HG02678 (cell line): ENCODE data around the gene ARHGEF19.

Experiments
- ATAC-seq: cut with Tn5 transposase; IDR thresholded peaks from one replicate; pipeline ENCODE4 v1.9.1; 2021; ENCODE audit warnings: mild to moderate bottlenecking, moderate library complexity; ENCODE audit not compliant: unreplicated experiment

Gene ARHGEF19

DNA sequence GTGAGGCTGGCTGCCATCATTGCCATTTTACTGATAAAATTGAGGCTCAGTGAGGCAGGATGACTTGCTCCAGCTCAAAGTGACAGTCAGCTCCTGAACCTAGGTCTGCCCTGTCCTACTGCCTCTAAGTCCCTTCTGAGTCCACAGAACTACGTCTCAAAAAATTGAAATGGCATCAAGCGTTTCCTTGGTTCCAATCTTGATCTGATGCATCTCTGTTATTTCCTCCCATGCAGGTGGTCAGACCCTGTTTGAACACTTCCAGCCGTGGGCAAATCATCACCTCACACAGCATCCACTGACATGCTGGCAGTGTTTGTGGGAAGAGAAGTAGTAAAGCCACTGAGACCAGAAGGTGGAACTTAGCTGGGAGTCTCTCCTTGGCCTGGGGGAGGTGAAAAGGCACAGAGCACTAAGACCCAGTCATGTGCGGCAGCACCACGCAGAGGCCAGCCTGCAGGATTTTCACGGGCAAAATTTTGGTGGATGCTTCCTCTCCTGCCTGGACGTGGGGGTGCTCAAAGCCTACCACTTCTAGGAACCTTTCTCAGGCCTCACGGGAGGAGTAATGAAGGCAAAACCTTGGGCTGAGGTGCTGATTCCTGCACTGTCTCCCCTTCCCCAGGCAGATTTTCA is 32.3 kb upstream of the ARHGEF19 start:
- ATAC-seq, result no peak

DNA sequence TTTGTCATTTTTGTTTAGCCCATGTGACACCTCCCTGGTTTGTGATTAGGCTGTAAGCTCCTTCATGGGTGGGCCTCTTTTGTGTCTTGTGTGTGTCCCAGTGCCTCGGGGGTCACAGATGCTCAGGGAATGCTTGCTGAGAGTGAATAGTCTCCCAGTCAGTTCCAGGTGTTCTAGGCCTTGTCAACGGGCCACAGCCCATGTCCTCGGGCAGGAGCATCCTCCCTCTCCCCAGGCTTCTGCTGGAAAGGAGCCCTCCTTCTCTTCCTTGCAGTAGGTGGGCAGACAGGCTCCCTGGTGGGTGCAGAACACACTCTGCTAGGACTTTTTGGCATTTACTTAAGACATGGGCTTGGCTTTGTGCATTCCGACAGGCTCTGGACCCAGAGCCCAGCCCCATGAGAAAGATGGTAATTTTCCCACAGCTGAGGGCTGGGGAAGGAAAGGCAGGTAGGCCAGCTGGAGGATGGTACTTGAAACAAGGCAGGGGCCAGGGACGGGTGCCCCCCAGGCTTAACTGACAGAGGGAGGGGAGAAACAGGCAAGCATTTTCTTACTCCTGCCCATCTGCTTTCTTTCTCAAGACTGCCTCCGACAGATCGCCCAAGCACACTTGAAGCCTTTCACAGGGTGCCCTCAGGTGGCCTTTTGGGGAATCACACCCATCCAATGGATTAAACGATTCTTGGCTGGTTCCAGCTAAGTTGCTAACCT is 31.6 kb upstream of the ARHGEF19 start:
- no peak for ATAC-seq

DNA sequence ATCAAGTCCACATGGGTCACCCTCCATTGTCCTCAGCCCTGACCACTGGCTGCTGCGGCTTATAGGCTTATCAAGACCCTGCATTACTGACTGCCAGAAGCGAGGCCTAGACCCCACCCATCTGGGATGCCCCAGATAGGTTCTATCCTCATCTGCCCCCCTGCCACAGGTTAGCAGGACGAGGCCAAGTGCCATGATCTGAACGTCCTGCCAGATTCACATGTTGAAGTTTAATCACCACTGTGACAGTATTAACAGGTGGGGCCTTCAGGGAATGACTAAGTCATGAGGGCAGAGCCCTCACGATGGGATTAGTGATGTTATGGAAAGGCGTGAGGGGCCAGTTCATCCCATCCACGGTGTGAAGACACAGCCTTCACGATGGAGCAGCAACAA is 30.8 kb upstream of the ARHGEF19 start:
- ATAC-seq, result no peak

DNA sequence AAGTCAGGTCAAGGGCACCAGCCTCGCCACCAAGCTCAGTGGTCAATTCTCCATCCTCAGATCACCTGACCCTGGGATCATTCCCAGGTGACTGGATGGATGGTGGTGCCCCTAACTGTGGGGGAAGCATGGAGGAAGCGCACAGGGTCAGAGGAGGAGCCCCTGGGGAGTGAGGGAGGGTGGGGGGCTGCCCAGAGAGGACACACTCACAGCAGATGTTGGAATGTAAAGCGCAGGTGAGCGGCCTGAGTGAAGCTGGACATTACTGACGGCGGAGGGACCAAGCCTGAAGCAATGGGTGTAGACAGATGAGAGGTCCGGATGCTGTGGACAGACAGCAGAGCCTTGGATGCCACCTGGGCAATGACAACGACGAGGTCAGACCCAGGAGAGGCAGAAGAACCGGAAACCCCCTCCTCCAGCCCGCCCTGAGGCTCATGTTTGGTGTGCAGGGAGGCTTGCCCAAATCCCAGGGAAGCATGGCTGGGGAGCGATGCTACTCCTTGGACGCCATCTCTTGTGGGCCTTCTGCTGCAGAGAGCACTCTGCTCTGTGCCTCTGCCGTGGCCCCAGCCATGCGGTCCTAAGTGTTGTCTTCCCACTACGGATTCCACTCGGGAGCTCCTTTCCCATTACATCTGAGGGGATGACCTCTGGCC is 30.2 kb upstream of the ARHGEF19 start:
- ATAC-seq, result no peak

DNA sequence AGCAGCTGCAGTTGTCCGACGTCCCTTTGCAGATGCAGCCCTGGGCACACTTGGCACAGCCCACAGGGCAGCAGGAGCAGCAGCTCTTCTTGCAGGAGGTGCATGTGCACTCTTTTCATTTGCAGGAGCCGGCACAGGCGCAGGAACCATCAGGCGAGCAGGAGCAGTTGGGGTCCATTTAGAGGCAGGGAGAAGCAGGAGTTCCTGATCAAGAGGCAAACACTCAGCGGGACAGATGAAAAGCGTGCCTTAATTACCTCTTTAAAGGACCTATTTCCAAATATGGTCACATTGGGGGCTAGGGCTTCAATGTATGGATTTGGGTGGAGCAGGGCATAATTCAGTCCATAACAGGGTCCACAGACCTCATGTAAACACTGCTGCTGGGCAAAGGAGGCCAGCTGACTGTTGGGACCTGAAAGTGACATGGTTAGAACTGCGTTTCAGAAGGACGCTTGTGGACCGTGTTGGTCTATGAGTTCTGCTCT is 28.8 kb upstream of the ARHGEF19 start:
- ATAC-seq, result no peak

DNA sequence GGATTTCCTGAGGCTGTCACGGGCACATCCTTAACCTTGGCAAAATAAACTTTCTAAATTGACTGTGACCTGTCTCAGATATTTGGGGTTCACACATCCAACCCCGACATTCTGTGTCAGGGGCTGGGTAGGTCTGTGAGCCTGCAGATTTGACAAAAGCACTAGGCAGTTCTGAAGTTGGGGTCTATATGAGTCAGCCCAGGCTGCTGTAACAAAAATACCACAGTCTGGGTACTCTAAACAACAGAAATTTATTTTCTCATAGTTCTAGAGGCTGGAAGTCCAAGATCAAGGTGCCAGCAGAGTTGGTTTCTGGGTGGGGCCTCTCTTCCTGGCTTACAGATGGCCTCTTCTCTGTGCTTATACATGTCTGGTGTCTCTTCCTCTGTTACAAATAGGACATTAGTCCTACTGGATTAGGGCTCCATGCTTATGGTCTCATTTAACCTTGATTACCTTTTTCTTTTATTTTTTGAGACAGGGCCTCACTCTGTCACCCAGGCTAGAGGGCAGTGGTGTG is 27.6 kb upstream of the ARHGEF19 start:
- ATAC-seq, result no peak

DNA sequence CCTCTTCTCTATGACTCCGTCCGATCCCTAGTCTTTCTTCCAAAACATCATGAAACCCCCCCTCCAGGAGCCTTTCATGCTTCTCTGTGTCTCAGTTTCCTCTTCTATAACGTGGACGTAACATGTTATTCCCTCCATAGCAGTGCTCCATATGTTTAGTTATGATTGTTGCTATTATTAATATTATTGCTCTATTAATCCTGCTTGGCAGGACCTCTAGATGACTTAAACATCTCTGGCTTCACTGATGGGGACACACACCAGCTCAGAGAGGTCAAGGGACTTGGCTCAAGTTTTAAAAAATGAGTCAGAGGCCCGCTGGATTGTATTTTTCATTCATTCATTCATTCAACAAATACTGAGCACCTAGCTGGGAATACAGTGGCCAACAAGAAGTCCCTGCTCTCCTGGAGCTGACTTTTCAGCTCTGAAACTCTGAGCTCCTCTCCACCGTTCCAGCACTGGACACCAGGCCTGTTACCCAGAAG is 24.9 kb upstream of the ARHGEF19 start:
- no peak for ATAC-seq

DNA sequence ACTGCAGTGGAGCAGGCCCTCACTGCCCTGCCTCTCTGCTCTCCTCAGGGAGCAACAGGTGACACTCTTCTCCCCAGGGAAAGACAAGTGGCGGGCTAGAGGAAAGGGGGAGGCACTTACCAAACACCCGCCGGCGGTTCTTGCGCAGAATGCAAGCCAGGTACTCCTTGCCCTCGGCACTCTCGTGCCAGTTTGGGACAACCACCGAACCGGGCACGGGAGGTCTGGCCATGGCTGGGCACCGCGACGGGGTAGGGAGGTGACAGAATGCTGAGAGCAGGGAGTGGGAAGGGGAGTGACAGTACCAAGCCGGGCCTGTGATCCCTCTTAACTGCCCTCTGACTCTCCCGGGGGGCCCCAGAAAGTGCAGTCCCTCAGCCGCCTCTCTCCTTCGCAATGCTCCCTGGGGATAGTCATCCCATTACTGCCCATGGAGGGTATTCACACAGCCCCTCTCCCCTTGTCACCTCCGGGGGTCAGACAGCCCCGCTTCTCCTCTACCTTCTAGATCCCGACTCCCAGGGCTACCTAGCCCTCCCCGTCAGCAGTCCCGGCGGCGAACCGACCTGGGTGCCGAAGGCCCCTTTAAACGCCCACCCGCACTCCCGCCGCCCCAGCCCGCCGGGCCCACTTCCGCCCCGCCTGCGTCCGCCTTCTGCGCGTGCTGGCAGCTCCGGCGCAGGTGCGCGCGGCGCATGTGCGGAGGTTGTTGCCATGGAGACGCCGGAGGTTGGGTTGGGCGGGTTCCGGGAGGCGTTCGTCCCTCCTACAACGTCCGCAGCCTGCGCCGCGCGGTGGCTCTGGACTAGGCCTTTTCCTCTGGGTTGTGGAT is 24.3 kb upstream of the ARHGEF19 start, which contains the start of gene CPLANE2:
CPLANE2 (minus strand) TSS at position 673 of the 832 bp plus-strand sequence; CDS start at position 232, 441 bp downstream.
- peak; percentile 86 for ATAC-seq

DNA sequence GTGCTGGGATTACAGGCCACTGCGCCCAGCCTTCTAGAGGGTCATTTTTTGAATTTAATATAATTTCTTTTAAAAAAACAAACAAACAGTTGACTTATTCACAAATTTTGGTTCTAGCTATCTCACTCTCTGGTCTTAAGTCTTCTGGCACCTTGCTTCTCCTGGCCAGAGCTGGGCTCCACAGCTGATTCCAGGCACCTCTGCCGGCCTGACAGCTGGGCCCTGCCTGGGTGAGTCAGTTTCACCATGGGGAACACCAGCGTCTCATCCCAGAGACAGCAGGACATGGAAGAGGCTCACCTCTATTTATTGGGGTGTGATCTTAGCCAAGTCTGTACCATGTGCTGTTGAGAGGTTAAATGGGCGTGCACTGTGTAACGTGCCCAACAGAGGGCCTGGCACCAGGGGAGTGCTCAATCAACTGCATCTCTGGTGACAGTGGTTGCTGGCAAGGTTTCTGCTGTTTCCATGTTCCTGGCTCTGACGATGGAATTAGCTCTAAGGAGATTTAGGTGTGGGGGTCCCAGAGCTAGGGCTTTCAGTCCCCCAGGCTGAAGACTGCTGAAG is 23.6 kb upstream of the ARHGEF19 start:
- peak; percentile 42 for ATAC-seq

DNA sequence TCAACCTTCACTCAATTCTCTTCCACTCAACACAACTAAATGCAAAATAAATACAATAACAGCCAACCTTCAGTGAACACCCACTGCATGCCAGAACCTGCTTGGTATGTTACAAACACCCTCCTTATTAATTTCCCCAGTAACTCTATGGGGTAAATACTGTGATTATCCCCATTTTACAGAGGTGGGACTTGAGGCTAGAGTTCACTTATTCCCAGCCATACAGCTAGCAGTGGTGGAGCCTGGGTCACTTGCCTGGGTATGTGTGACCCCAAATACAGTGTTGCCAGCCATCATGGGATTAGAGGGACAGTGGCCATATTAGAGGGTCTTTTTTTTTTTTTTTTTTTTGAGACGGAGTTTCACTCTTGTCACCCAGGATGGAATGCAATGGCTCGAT is 22.9 kb upstream of the ARHGEF19 start:
- ATAC-seq, result no peak

DNA sequence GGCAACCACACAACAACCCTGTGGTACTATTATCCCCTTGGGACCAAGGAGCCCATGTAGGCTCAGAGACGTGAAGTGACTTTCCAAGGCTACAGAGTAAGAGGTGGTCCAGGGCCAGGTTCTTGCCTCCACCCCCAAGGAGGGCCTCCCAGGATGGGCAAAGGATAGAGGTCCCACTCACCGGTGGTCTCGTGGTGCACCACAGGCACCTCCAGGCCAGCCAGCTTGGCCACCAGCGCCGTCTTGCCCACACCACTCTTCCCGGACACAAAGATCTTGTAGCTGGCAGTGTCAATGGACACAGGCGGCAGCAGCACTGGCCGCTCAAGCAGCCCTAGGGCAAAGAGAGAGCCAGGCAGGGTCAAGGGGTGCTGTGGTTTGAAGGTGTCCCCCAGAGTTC is 21.0 kb upstream of the ARHGEF19 start:
- ATAC-seq, result no peak

DNA sequence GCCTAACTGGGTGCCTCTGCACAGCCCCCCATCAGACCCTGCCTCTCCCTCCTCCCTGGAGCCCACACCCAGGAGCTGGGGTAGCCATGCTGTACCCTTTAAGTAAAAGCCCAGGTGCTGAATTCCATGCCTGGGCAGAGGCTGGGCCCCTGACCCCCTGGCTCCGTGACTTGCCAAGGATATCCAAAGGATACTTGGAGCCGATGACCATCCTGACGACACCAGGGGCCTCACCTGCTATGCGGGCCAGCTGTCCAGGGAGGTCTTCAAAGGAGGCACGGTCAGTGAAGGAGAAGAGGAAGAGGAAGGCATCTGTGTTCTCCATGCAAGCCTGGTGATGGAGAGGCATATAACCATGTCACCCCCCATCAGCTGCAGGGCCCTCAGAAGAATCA is 19.9 kb upstream of the ARHGEF19 start:
- no peak for ATAC-seq

DNA sequence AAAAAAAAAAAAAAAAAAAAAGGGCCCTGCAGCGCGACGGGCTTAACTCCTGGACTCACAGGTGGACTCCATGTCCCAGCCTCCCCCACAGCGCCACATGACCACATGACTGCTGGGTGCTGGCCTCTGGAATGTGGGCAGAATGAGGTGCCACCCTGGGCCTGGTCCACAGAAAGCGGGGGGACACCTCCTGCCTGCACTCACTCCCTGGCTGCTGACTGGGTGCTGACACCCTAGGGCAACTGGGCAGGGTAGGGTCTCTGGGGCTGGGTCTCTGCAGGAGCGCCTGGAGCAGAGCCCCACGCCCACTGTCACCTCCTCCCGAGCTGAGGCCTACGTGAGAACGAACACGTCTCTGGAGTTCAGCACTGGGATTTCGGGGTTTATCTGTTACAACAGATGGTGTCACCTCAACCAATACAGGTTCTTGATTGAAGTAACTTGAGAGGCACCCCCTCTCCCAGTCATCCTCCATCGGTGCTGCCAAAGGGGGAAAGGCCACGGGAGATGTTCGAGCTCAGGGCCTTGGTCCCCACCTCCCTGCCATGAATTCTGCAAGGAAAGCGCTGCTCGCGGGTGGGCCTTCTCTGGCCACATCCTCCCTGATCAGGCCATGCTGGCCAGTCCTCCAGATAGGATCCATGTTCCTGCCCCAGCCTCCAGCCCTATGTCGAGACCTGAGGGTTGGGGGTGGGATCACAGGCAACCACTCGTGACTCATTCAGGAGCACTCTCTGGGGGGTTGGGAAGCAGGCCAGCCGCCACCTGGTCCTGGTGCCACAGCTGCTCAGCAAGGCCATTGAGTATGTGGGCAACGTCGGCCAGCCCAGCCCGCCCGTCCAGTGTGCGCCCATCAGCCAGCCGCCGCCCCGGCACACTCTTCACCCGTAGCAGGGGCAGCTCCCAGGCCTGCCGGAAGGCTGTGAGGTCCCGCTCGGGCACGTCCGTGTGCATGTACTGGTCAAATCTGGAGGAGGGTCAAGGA is 19.2 kb upstream of the ARHGEF19 start:
- no peak for ATAC-seq

DNA sequence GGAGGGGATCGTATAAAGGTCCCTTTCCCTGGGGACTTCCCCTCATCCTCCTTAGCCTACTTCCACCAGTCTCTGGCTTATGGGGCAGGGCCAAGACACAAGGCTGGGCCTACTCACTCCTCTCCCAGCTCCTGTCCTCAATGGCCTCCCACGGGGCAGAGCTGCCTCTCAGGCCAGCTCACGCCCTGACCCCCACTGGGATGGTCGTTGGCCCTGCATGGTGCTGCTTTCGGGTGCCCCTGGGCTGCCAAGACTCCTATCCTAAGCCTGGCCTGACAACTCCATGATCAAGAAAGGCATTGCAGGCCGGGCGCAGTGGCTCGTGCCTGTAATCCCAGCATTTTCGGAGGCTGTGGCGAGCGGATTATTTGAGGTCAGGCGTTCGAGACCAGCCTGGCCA is 18.3 kb upstream of the ARHGEF19 start:
- no peak for ATAC-seq

DNA sequence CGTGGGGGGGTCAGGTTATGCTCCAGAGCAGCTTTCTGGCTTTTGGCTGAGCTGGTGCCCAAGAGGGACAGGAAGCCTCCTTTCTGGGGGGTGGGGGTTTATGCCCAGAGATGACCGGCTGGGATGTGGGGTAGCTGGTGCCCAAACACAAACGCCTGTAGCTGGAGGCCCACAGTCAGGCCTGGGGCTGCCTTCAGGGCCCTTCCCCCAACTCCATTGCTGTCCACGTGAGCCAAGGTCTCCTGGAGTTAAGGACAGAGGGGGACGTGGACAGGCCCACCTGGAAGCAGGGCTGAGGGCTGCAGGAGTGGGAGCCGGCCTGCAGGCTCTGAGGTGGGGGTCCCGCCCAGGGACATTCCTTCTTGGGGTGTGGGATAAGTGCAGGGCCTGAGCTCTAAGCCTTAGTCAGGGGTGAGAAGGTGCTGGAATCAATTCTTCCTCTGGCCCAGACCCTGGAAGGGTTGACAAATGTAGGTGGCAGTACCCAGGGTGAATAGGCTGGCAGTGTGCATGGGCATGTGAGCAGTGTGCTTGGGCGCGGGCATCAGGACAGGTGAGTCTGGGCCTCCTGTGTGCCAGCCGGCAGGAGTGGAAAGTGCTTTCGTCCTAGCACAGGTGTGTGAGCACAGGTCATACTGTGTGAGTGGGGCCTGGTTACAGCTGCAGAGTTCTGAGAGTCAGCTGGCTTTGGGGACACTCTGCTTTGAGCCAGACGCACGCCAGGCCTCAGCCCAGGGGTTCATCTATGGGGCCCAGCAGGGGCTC is 17.7 kb upstream of the ARHGEF19 start:
- ATAC-seq, result no peak

DNA sequence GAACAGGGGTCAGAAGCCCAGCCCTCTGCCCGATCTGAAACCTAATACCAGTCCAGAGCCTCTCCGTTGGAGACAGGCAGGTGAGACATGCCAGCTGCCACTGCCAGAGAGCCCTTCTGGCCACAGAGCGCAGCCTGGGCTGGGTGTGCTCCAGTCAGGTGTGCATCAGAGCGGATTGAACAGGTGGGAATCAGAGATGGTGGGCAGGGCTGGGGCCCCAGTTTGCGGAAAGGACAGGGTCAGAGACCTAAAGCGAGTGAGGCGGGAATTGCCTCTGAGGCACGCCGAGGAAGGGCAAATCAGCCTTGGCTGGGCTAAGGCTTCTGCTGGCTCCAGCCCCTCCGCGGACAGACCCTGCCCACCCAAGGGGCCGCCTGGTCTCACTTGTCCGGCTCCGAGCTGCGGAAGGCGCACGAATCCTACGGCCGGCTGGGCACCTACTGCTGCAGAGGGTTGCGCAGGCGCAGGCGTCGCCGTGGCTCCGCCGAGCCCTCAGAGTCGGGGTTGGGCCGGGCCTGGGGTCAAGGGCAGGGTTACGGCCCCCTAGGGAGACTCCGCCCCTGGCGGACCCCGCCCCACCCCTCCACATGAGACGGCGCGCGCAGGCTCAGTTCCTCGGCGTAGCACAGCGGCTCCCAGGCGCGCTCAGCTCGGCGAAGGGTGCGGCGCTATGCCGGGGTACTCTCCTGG is 14.2 kb upstream of the ARHGEF19 start:
- ATAC-seq, result no peak

DNA sequence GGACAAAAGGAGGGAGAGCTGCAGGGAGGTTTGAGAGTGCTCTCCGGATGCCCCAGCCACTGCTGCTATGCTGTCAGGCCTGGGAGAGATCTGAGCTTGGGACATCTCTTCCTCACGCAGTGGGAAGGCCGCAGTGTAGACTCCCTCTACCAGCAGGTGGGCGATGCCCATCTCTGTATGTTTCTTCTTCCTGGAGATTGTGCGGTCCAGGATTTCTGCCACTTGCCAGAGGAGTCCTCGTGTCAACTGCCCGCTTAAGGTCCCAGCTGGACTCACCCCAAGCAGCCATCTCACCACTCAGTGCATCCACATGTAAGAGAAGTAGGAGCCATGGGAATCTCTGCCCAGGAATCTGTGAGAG is 13.7 kb upstream of the ARHGEF19 start:
- ATAC-seq, result no peak

DNA sequence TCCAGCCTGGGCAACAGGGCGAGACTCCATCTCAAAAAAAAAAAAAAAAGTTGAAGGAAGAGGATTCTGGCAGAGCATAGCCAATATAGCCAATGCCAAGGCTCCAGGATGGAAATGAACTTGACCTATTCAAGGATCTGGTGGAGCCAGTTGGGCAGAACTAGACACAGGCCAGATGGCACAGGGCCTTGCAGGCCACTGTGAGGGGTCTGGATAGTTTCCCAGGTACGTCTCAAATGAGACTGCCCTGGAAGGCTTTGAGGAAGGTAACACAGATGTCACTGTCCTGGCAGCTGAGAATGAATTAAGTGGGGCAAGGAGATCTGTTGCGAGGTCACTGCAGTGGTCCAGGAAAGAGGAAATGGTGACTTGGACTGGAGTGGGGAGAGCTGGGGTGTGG is 12.0 kb upstream of the ARHGEF19 start:
- no peak for ATAC-seq
